SW480 (cell line): ENCODE results near the gene SELENON.
A peak's percentile ranks its signal among the peaks of the same experiment; 100 is the strongest.
"Not testable (repeated sequence)": the region's sequence is repeated elsewhere in the genome, so short reads cannot be mapped to it uniquely, and the experiment has no call there.

Experiments used
- DNase-seq: peaks from one replicate; pipeline ENCODE4 v3.0.0-alpha.2; 2016; ENCODE audit warnings: low spot score

SELENON gene

GRCh38 chr1:25831569-25832196 is 31.7 kb downstream of the SELENON start:
- DNase-seq = no peak

- DNase-seq = no peak
Measured at GRCh38 chr1:25832336-25833037, 32.5 kb downstream of the SELENON start.

- DNase-seq = no peak
Measured at GRCh38 chr1:25833158-25833557, 33.2 kb downstream of the SELENON start.

- DNase-seq = no peak
Measured at GRCh38 chr1:25834894-25835293, 34.9 kb downstream of the SELENON start.

GRCh38 chr1:25836695-25837094 is 36.7 kb downstream of the SELENON start:
- no peak for DNase-seq

GRCh38 chr1:25837262-25837875 is 37.4 kb downstream of the SELENON start:
- DNase-seq = peak; percentile 60

GRCh38 chr1:25839808-25840207 is 39.8 kb downstream of the SELENON start:
- DNase-seq = not testable (repeated sequence)

GRCh38 chr1:25843483-25843882 is 43.5 kb downstream of the SELENON start:
- no peak for DNase-seq

- no peak for DNase-seq
Measured at GRCh38 chr1:25844536-25845337, 44.7 kb downstream of the SELENON start.

GRCh38 chr1:25845664-25846063 is 45.7 kb downstream of the SELENON start:
- DNase-seq = no peak

- no peak for DNase-seq
Measured at GRCh38 chr1:25847929-25848328, 47.9 kb downstream of the SELENON start.

- DNase-seq = no peak
Measured at GRCh38 chr1:25848531-25848930, 48.5 kb downstream of the SELENON start.

- DNase-seq = no peak
Measured at GRCh38 chr1:25854554-25854953, 54.6 kb downstream of the SELENON start.

GRCh38 chr1:25856856-25857255 is 56.9 kb downstream of the SELENON start:
- no peak for DNase-seq

GRCh38 chr1:25858494-25858893 is 58.5 kb downstream of the SELENON start:
- no peak for DNase-seq

GRCh38 chr1:25858906-25859789 is 59.2 kb downstream of the SELENON start, which contains the start of gene AUNIP:
Gene AUNIP, minus strand, starts transcription at chr1:25859457. Its CDS starts 100 bp downstream, at chr1:25859357.
- DNase-seq = peak; percentile 85

- peak; percentile 47 for DNase-seq
Measured at GRCh38 chr1:25861316-25862286, 61.6 kb downstream of the SELENON start.

- no peak for DNase-seq
Measured at GRCh38 chr1:25862785-25863485, 62.9 kb downstream of the SELENON start.

GRCh38 chr1:25863486-25864262 is 63.7 kb downstream of the SELENON start:
- no peak for DNase-seq
